SK-N-SH (cell line): ENCODE data around the gene PRRX1. TPM values are rescaled to one million over a fixed set of nuclear protein-coding genes. Genes with fewer than 3 reads are reported as not detected.

Experiments
- CTCF ChIA-PET: fragments of 300-600, 350-600 bp; formaldehyde crosslinking; extraction: SDS; loops from one replicate; lab custom pipeline; 2021; lab: Yijun Ruan, JAX
- POLR2A ChIA-PET: fragments of 350-600 bp; sonication (Branson Sonifier 250); formaldehyde crosslinking; extraction: SDS; loops from one replicate; lab custom pipeline; 2020; ENCODE audit warnings: antibody characterized with exemption, inconsistent platforms; lab: Yijun Ruan, JAX
- DNase-seq: peaks from one replicate; pipeline ENCODE4 v3.0.0; 2012
- H2AFZ ChIP-seq: fragments of 200-600 bp; sonication (generic); 2 replicates; pipeline ENCODE4 v1.8.1; 2016; ENCODE audit warnings: antibody characterized with exemption, mild to moderate bottlenecking, low read depth
- H3F3A ChIP-seq: fragments of 200-600 bp; sonication (generic); replicated peaks from 2 replicates; pipeline ENCODE3; 2016; ENCODE audit warnings: antibody characterized with exemption, mild to moderate bottlenecking; ENCODE audit not compliant: insufficient read depth
- H3K27ac ChIP-seq, 2 experiments: fragments of 200-500 bp in 1 of 2; fragments of 200-600 bp in 1 of 2; sonication (Bioruptor generic) in 1 of 2; sonication (generic), shearing (Covaris generic) in 1 of 2; 2 replicates each; pipeline versions ENCODE4 v1.5.1 to v1.6.1; 2014 to 2016; ENCODE audit warnings: low read depth in 2 of 2, inconsistent platforms in 1 of 2, low read length in 1 of 2, mild to moderate bottlenecking in 1 of 2, mixed read lengths in 1 of 2
- H3K27me3 ChIP-seq: fragments of 200-600 bp; sonication (generic), shearing (Covaris generic); 2 replicates; pipeline ENCODE4 v1.6.1; 2016; ENCODE audit warnings: mixed run types; ENCODE audit not compliant: insufficient read depth
- H3K36me3 ChIP-seq, 2 experiments: fragments of 200-500 bp in 1 of 2; fragments of 200-600 bp in 1 of 2; sonication (Bioruptor generic) in 1 of 2; sonication (generic) in 1 of 2; replicated peaks in 1 of 2; 2 replicates each; pipeline versions ENCODE3 to v1.5.1; 2014 to 2016; ENCODE audit warnings: low read length in 1 of 2, mild to moderate bottlenecking in 1 of 2; ENCODE audit not compliant: insufficient read depth in 2 of 2, control insufficient read depth in 1 of 2
- H3K4me1 ChIP-seq, 2 experiments: fragments of 200-500 bp in 1 of 2; fragments of 200-600 bp in 1 of 2; sonication (Bioruptor generic) in 1 of 2; sonication (generic), shearing (Covaris generic) in 1 of 2; 2 replicates each; pipeline versions ENCODE4 v1.5.1 to v1.6.1; 2014 to 2016; ENCODE audit warnings: low read depth in 1 of 2, low read length in 1 of 2, mixed run types in 1 of 2; ENCODE audit not compliant: insufficient read depth in 2 of 2, control insufficient read depth in 1 of 2
- H3K4me2 ChIP-seq: fragments of 200-600 bp; sonication (generic), shearing (Covaris generic); 2 replicates; pipeline ENCODE4 v1.6.1; 2017; ENCODE audit warnings: mixed run types
- H3K4me3 ChIP-seq, 2 experiments: fragments of 200-500 bp in 1 of 2; fragments of 200-600 bp in 1 of 2; sonication (Bioruptor generic) in 1 of 2; sonication (generic), shearing (Covaris generic) in 1 of 2; 2 replicates each; pipeline versions ENCODE4 v1.5.1 to v1.8.1; 2014 to 2016; ENCODE audit warnings: low read depth in 2 of 2, inconsistent platforms in 1 of 2, low read length in 1 of 2, mild to moderate bottlenecking in 1 of 2, mixed read lengths in 1 of 2, moderate library complexity in 1 of 2
- H3K79me2 ChIP-seq: fragments of 200-600 bp; sonication (generic); 2 replicates; pipeline ENCODE4 v1.8.1; 2017; ENCODE audit warnings: mild to moderate bottlenecking; ENCODE audit not compliant: insufficient read depth
- H3K9ac ChIP-seq: fragments of 200-600 bp; sonication (generic); 2 replicates; pipeline ENCODE4 v1.6.1; 2017; ENCODE audit warnings: mixed run types
- H3K9me2 ChIP-seq: fragments of 200-600 bp; sonication (generic); 2 replicates; pipeline ENCODE4 v1.6.1; 2017; ENCODE audit warnings: mixed run types
- H3K9me3 ChIP-seq: fragments of 200-600 bp; sonication (generic); 2 replicates; pipeline ENCODE4 v1.6.1; 2017; ENCODE audit warnings: mixed run types, mild to moderate bottlenecking, moderate library complexity
- H4K20me1 ChIP-seq: fragments of 200-600 bp; sonication (generic); 2 replicates; pipeline ENCODE4 v1.6.1; 2017; ENCODE audit warnings: mild to moderate bottlenecking, mixed run types; ENCODE audit not compliant: insufficient read depth
- CHD2 ChIP-seq: fragments of 150-350 bp; IDR thresholded peaks from 2 replicates; pipeline ENCODE4 v1.6.1; 2018; ENCODE audit warnings: low read length; ENCODE audit not compliant: partially characterized antibody
- ELF1 ChIP-seq: IDR thresholded peaks from 2 replicates; pipeline ENCODE4 v1.4.0; 2012
- EP300 ChIP-seq, 2 experiments: IDR thresholded peaks; 2 replicates each; pipeline versions ENCODE4 v1.4.0 to v1.6.1; 2012; ENCODE audit warnings: borderline replicate concordance in 1 of 2, low read depth in 1 of 2, low read length in 1 of 2
- GATA2 ChIP-seq: sonication (generic); formaldehyde crosslinking; IDR thresholded peaks from 2 replicates; pipeline ENCODE4 v1.5.0; 2020; ENCODE audit warnings: mild to moderate bottlenecking, missing genetic modification reagents
- MEF2A ChIP-seq: IDR thresholded peaks from 2 replicates; pipeline ENCODE4 v1.4.0; 2012; ENCODE audit warnings: low read depth, borderline replicate concordance
- NFIC ChIP-seq: IDR thresholded peaks from 2 replicates; pipeline ENCODE4 v1.4.0; 2012; ENCODE audit warnings: borderline replicate concordance
- NRF1 ChIP-seq: IDR thresholded peaks from 2 replicates; pipeline ENCODE4 v1.6.1; 2012; ENCODE audit warnings: low read depth, mild to moderate bottlenecking, low read length
- RCOR1 ChIP-seq: fragments of 150-350 bp; IDR thresholded peaks from 2 replicates; pipeline ENCODE4 v1.6.1; 2017; ENCODE audit warnings: antibody characterized with exemption, low read length
- RXRA ChIP-seq: IDR thresholded peaks from 2 replicates; pipeline ENCODE4 v1.4.0; 2012; ENCODE audit warnings: low read depth, mild to moderate bottlenecking, borderline replicate concordance
- TAF1 ChIP-seq: IDR thresholded peaks from 2 replicates; pipeline ENCODE4 v1.6.1; 2012; ENCODE audit warnings: low read depth, mild to moderate bottlenecking, low read length, moderate library complexity, borderline replicate concordance
- TCF12 ChIP-seq: IDR thresholded peaks from 2 replicates; pipeline ENCODE4 v1.4.0; 2012
- USF2 ChIP-seq: fragments of 150-350 bp; IDR thresholded peaks from 2 replicates; pipeline ENCODE4 v1.6.1; 2017; ENCODE audit warnings: antibody characterized with exemption, low read length, low read depth, borderline replicate concordance
- WGBS: methylation state at CpG from one replicate; pipeline ENCODE4 v1.1.6; 2017; ENCODE audit warnings: low lambda C conversion rate; 5-methylcytosine and 5-hydroxymethylcytosine counted together
- polyA plus RNA-seq, 3 experiments: library from polyadenylated mRNA; depleted of rRNA; stranded (reverse); fragments of >200 nt; gene quantifications; 2 replicates each; pipeline ENCODE4 v1.2.3, GENCODE V29; 2012
- TF ChIP-seq, protein P1 (sequence below): fragments of 150-350 bp; IDR thresholded peaks from 2 replicates; pipeline ENCODE4 v1.6.1; 2016; ENCODE audit warnings: mild to moderate bottlenecking, low read depth, low read length
- TF ChIP-seq, protein P2 (sequence below): IDR thresholded peaks from 2 replicates; pipeline ENCODE4 v1.4.0; 2012; ENCODE audit warnings: low read depth, borderline replicate concordance
- TF ChIP-seq, protein P3 (sequence below): IDR thresholded peaks from 2 replicates; pipeline ENCODE4 v1.6.1; 2012; ENCODE audit warnings: mild to moderate bottlenecking, low read depth, low read length, moderate library complexity

PRRX1 gene
- polyA plus RNA-seq, 1 of the 3 experiments (the other 2 are of a cell fraction): 356 TPM

GRCh38 chr1:170749549-170749948 lies 85.6 kb downstream of the PRRX1 start:
- no peaks in the 10 kb centered on the region for H3K9me2 ChIP-seq
- peaks cover 0 to 3% of the 10 kb centered on the region in 2 experiments; a peak in 3 of 4 replicates for H3K4me1 ChIP-seq
- no peaks in the 10 kb centered on the region for H4K20me1 ChIP-seq
- no peaks in the 10 kb centered on the region for H3K36me3 ChIP-seq
- ChIA-PET POLR2A (no interaction called here), CTCF (no interaction called here)
- 24% methylated on average over 2 of the region's 2 CpGs for WGBS
- no peaks in the 10 kb centered on the region for H3K79me2 ChIP-seq
- no peak for DNase-seq
- H3K9me3 ChIP-seq: no peaks in the 10 kb centered on the region
- peak overlapping the region; percentile 58; the same call in 1 of the 2 replicates for H2AFZ ChIP-seq
- H3K4me3 ChIP-seq: no peak overlapping the region
- no peak overlapping the region for H3K9ac ChIP-seq
- H3F3A ChIP-seq: no peaks in the 10 kb centered on the region
- H3K4me2 ChIP-seq: peak overlapping the region; percentile 22
- H3K27ac ChIP-seq: peak overlapping the region in 1 of 2 experiments; percentile 28; a peak in 2 of 4 replicates
- TF ChIP-seq NFIC (no peak), EP300 (IDR thresholded peaks at IDR 0.05; ENCODE audit: borderline replicate concordance in 1 of 2, low read depth in 1 of 2, low read length in 1 of 2) (no peak), GATA2 (CRISPR knock-in tag) (no peak), RCOR1 (no peak), ELF1 (no peak), CHD2 (no peak), MEF2A (no peak), NRF1 (no peak), RXRA (no peak), USF2 (no peak), TAF1 (no peak), TCF12 (no peak)
- TF ChIP-seq, protein P1, sequence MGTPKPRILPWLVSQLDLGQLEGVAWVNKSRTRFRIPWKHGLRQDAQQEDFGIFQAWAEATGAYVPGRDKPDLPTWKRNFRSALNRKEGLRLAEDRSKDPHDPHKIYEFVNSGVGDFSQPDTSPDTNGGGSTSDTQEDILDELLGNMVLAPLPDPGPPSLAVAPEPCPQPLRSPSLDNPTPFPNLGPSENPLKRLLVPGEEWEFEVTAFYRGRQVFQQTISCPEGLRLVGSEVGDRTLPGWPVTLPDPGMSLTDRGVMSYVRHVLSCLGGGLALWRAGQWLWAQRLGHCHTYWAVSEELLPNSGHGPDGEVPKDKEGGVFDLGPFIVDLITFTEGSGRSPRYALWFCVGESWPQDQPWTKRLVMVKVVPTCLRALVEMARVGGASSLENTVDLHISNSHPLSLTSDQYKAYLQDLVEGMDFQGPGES: no peak
- TF ChIP-seq, protein P2, sequence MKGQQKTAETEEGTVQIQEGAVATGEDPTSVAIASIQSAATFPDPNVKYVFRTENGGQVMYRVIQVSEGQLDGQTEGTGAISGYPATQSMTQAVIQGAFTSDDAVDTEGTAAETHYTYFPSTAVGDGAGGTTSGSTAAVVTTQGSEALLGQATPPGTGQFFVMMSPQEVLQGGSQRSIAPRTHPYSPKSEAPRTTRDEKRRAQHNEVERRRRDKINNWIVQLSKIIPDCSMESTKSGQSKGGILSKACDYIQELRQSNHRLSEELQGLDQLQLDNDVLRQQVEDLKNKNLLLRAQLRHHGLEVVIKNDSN: no peak
- TF ChIP-seq, protein P3, sequence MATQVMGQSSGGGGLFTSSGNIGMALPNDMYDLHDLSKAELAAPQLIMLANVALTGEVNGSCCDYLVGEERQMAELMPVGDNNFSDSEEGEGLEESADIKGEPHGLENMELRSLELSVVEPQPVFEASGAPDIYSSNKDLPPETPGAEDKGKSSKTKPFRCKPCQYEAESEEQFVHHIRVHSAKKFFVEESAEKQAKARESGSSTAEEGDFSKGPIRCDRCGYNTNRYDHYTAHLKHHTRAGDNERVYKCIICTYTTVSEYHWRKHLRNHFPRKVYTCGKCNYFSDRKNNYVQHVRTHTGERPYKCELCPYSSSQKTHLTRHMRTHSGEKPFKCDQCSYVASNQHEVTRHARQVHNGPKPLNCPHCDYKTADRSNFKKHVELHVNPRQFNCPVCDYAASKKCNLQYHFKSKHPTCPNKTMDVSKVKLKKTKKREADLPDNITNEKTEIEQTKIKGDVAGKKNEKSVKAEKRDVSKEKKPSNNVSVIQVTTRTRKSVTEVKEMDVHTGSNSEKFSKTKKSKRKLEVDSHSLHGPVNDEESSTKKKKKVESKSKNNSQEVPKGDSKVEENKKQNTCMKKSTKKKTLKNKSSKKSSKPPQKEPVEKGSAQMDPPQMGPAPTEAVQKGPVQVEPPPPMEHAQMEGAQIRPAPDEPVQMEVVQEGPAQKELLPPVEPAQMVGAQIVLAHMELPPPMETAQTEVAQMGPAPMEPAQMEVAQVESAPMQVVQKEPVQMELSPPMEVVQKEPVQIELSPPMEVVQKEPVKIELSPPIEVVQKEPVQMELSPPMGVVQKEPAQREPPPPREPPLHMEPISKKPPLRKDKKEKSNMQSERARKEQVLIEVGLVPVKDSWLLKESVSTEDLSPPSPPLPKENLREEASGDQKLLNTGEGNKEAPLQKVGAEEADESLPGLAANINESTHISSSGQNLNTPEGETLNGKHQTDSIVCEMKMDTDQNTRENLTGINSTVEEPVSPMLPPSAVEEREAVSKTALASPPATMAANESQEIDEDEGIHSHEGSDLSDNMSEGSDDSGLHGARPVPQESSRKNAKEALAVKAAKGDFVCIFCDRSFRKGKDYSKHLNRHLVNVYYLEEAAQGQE: no peak
- H3K27me3 ChIP-seq: no peaks in the 10 kb centered on the region
